ENCODE data around the gene MBNL2. TPM values are rescaled to one million over a fixed set of nuclear protein-coding genes. Genes with fewer than 3 reads are reported as not detected.

MBNL2 gene
- polyA plus RNA-seq, 4 donors, result 12.1 to 31.2 (median 13.2) TPM

DNA sequence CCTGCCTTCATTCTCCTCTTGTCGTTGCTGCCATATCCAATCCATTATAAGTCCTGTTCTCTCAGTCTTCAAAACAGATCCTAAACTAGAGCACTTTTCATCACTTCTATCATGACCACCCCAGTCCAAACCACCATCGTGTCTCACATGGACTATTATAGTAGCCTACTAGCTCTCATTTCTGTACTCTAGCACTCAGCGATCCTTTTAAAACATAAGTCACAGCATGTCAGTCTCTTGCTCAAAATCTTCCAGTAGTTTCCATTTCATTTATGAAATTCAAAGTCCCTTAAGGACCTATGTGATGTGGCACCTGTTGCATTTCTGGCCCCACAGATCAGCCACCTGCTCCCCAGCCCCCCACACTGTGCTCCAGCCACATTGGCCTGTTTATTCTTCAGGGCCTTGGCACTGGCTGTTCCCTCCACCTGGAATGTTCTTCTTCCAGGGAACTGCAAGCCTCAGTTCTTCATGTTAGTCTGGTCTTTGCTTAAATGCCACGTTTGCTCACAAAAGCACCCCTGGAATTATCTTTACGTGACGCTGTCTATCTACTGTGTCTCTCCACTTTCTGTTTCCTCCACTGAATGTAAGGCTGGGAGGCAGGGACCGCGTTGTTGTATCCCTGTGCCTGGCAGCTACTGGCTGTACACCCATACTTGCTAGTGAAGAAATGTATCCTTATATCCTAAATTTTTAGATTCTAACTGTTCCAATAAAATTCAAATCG, 64.3 kb downstream of the MBNL2 start:
- 83 to 90% (median 89%) methylated on average over 9 of the region's 9 CpGs for WGBS, 3 donors
- Histone ChIP-seq H3K4me3 (ENCODE audit: low read depth in 1 of 3, low read length in 3 of 3) (no peak overlapping the region), H3K27ac (ENCODE audit: low read depth in 1 of 3, low read length in 2 of 3) (no peak overlapping the region), H3K36me3 (ENCODE audit: control insufficient read depth in 3 of 3, insufficient read depth in 2 of 3, low read depth in 1 of 3, low read length in 3 of 3) (peaks cover 0 to 4% (median 0%) of the 10 kb centered on the region in 3 donors), H3K27me3 (ENCODE audit: control insufficient read depth in 3 of 3, insufficient read depth in 3 of 3, low read length in 3 of 3) (no peaks in the 10 kb centered on the region), H3K9me3 (ENCODE audit: control insufficient read depth in 2 of 2, insufficient read depth in 1 of 2, low read depth in 1 of 2, low read length in 1 of 2) (no peaks in the 10 kb centered on the region), H3K4me1 (ENCODE audit: control insufficient read depth in 3 of 3, insufficient read depth in 2 of 3, low read depth in 1 of 3, low read length in 2 of 3) (peaks cover 0 to 5% (median 0%) of the 10 kb centered on the region in 3 donors)
- DNase-seq (no peak), FAIRE-seq (no peak)

DNA sequence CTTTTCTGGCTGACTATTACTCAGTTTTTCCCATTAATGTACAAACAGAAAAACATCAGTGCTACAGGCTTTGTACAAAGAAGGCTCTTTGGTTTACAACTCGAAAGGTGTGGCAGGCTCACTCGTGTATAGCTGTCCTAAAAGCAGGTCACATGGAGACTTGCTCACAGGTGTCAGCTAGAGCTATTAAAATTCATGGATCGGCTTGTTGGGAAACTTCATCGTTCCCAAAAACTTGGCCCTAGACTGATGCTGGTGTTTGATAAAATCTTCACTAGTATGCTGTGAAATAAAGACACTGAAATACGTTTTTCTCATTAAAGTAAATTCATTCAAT, 64.9 kb downstream of the MBNL2 start:
- H3K27me3 ChIP-seq (ENCODE audit: control insufficient read depth in 3 of 3, insufficient read depth in 3 of 3, low read length in 3 of 3), result no peaks in the 10 kb centered on the region
- DNase-seq (no peak), FAIRE-seq (no peak)
- no peak overlapping the region for H3K4me3 ChIP-seq (ENCODE audit: low read depth in 1 of 3, low read length in 3 of 3)
- H3K4me1 ChIP-seq (ENCODE audit: control insufficient read depth in 3 of 3, insufficient read depth in 2 of 3, low read depth in 1 of 3, low read length in 2 of 3), result peaks cover 0 to 5% (median 0%) of the 10 kb centered on the region in 3 donors
- no peak overlapping the region for H3K27ac ChIP-seq (ENCODE audit: low read depth in 1 of 3, low read length in 2 of 3)
- peaks cover 0 to 4% (median 0%) of the 10 kb centered on the region in 3 donors for H3K36me3 ChIP-seq (ENCODE audit: control insufficient read depth in 3 of 3, insufficient read depth in 2 of 3, low read depth in 1 of 3, low read length in 3 of 3)
- 70 to 80% (median 80%) methylated on average over 5 of the region's 5 CpGs for WGBS, 3 donors
- no peaks in the 10 kb centered on the region for H3K9me3 ChIP-seq (ENCODE audit: control insufficient read depth in 2 of 2, insufficient read depth in 1 of 2, low read depth in 1 of 2, low read length in 1 of 2)

DNA sequence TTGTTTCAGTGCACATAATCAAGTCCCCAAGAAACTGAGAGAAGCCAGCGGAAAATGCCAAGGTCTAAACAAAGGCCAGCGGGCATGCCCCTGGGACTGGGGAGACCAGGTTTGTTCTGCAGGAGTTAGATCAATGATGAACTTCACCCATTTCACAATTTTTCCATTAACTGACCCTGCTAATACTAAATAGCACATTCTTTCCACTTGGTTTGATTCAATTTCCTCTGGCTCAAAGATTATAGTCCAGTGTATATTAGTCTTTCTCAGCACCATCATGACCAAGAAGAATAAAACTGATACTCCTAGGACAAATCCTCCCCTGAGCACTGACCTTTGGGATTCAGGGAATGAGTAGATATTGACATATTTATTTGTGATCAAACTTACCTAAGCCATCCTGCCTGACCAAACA, 66.4 kb downstream of the MBNL2 start:
- FAIRE-seq, result no peak
- no peaks in the 10 kb centered on the region for H3K27me3 ChIP-seq (ENCODE audit: control insufficient read depth in 3 of 3, insufficient read depth in 3 of 3, low read length in 3 of 3)
- no peaks in the 10 kb centered on the region for H3K9me3 ChIP-seq (ENCODE audit: control insufficient read depth in 2 of 2, insufficient read depth in 1 of 2, low read depth in 1 of 2, low read length in 1 of 2)
- H3K4me3 ChIP-seq (ENCODE audit: low read depth in 1 of 3, low read length in 3 of 3), result no peak overlapping the region
- no peak for DNase-seq
- peaks cover 0 to 4% (median 0%) of the 10 kb centered on the region in 3 donors for H3K36me3 ChIP-seq (ENCODE audit: control insufficient read depth in 3 of 3, insufficient read depth in 2 of 3, low read depth in 1 of 3, low read length in 3 of 3)
- H3K27ac ChIP-seq (ENCODE audit: low read depth in 1 of 3, low read length in 2 of 3), result no peak overlapping the region
- WGBS, 3 donors, result 97 to 100% (median 100%) methylated on average over 2 of the region's 2 CpGs
- peaks cover 0 to 5% (median 0%) of the 10 kb centered on the region in 3 donors for H3K4me1 ChIP-seq (ENCODE audit: control insufficient read depth in 3 of 3, insufficient read depth in 2 of 3, low read depth in 1 of 3, low read length in 2 of 3)

DNA sequence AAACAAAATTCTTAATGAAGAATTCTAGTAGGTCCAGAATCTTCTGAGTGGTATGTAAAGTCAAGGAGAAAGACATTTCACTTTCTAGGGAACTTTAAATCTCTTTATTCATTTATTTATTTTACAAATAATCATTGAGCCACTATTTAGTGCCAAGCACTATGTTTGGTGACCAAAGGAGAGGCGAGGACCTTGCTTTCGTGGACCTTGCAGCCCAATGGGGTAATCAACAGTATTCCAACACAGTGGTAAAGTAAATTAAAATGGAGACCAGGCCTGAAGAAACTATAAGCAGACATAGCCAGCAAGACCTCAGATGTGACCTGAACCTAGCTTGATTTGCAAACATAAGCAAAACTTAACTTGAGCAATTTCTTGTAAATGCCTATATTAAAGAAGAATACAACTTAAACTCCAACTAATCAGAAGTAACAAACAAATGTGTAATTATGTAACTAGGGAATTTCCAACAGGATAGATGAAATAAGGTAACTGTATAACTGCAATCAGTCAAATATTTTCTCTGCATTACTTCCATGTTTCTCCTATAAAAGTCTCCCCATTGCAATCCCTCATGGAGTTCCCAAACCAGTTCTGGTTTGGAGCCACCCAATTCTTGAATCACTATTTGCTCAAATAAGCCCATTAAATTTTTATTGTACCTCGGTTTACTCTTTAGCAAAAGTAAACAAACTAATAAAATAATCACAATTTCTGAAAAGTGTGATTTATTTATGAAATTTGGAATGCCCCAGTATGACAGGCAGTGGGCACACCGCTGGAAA, 67.6 kb downstream of the MBNL2 start:
- no peak overlapping the region for H3K4me3 ChIP-seq (ENCODE audit: low read depth in 1 of 3, low read length in 3 of 3)
- DNase-seq, result no peak
- H3K36me3 ChIP-seq (ENCODE audit: control insufficient read depth in 3 of 3, insufficient read depth in 2 of 3, low read depth in 1 of 3, low read length in 3 of 3), result peaks cover 0 to 4% (median 0%) of the 10 kb centered on the region in 3 donors
- 80 to 93% (median 87%) methylated on average over 4 of the region's 4 CpGs for WGBS, 3 donors
- no peaks in the 10 kb centered on the region for H3K9me3 ChIP-seq (ENCODE audit: control insufficient read depth in 2 of 2, insufficient read depth in 1 of 2, low read depth in 1 of 2, low read length in 1 of 2)
- no peak for FAIRE-seq
- H3K4me1 ChIP-seq (ENCODE audit: control insufficient read depth in 3 of 3, insufficient read depth in 2 of 3, low read depth in 1 of 3, low read length in 2 of 3), result peaks cover 0 to 5% (median 0%) of the 10 kb centered on the region in 3 donors
- no peaks in the 10 kb centered on the region for H3K27me3 ChIP-seq (ENCODE audit: control insufficient read depth in 3 of 3, insufficient read depth in 3 of 3, low read length in 3 of 3)
- H3K27ac ChIP-seq (ENCODE audit: low read depth in 1 of 3, low read length in 2 of 3), result no peak overlapping the region

DNA sequence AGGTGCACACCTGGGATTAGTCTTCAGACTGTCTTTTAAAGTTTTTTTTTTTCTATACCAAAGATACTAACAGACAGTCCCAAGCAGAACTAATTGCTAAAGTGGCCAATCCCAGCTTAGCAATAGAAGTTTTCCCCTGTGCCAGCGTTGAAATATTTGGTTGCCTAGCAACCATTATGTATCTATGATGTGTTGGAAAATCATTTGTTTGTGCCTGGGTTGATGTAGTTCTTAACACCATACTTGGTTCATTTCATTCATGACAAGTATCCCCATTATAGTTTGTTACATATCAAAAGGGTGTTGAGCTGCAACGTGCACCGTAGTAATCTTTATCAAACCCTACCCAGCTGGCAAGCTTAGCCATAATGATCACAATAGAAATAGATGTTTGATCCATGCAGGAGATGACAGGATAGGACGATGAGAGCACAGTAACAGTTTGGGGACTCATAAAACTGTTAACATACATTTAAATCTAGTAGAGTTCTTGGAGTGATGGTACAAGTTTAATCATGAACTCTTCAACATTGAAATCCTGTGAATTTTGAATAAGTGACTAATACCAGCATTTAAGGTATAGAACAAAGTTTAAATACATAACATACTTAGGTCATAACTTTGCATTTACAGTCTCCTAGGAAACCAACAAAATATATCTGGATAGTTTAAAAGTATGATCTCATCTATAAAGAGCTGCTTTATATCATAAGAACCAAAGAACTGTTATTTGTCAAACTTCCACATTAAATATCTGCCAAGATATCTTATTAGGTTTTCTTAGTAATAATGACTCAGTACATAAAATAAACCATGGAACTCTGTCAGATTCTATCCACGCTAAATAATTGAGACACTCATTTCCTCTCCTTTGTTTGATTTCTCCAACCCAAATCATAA, 73.4 kb downstream of the MBNL2 start:
- H3K36me3 ChIP-seq (ENCODE audit: control insufficient read depth in 3 of 3, insufficient read depth in 2 of 3, low read depth in 1 of 3, low read length in 3 of 3), result no peaks in the 10 kb centered on the region
- no peak overlapping the region for H3K4me3 ChIP-seq (ENCODE audit: low read depth in 1 of 3, low read length in 3 of 3)
- no peaks in the 10 kb centered on the region for H3K9me3 ChIP-seq (ENCODE audit: control insufficient read depth in 2 of 2, insufficient read depth in 1 of 2, low read depth in 1 of 2, low read length in 1 of 2)
- 44 to 58% (median 54%) methylated on average over 5 of the region's 5 CpGs for WGBS, 3 donors
- H3K27me3 ChIP-seq (ENCODE audit: control insufficient read depth in 3 of 3, insufficient read depth in 3 of 3, low read length in 3 of 3), result no peaks in the 10 kb centered on the region
- peak overlapping the region in 1 of 3 donors; percentile 26 for H3K27ac ChIP-seq (ENCODE audit: low read depth in 1 of 3, low read length in 2 of 3)
- H3K4me1 ChIP-seq (ENCODE audit: control insufficient read depth in 3 of 3, insufficient read depth in 2 of 3, low read depth in 1 of 3, low read length in 2 of 3), result peaks cover 2 to 13% (median 7%) of the 10 kb centered on the region in 3 donors
- DNase-seq, result peak; percentile 6 to 22
- FAIRE-seq, result peak; percentile 53

DNA sequence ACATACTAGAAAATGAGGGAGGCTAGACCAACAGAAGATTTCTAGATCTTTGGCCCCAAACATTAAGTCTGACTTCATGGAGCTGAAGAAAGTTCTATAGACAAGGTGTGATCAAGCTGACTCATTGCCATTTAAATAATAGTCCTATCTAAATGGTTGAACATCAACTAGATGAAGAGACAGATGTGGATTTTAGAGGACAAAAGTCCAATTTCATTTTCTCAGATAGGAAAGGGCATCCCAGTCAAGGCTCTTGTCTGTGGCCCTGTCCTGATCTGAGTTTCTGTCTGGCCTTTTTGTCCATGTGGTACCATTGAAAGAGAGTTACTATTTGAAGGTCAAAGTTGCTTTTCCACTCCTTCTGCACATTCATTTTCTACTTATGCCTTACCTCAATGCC, 74.6 kb downstream of the MBNL2 start:
- Histone ChIP-seq H3K27ac (ENCODE audit: low read depth in 1 of 3, low read length in 2 of 3) (no peak overlapping the region), H3K36me3 (ENCODE audit: control insufficient read depth in 3 of 3, insufficient read depth in 2 of 3, low read depth in 1 of 3, low read length in 3 of 3) (no peaks in the 10 kb centered on the region), H3K27me3 (ENCODE audit: control insufficient read depth in 3 of 3, insufficient read depth in 3 of 3, low read length in 3 of 3) (no peaks in the 10 kb centered on the region), H3K9me3 (ENCODE audit: control insufficient read depth in 2 of 2, insufficient read depth in 1 of 2, low read depth in 1 of 2, low read length in 1 of 2) (no peaks in the 10 kb centered on the region), H3K4me1 (ENCODE audit: control insufficient read depth in 3 of 3, insufficient read depth in 2 of 3, low read depth in 1 of 3, low read length in 2 of 3) (peaks cover 2 to 13% (median 7%) of the 10 kb centered on the region in 3 donors), H3K4me3 (ENCODE audit: low read depth in 1 of 3, low read length in 3 of 3) (no peak overlapping the region)
- peak; percentile 40 to 67 for DNase-seq
- no peak for FAIRE-seq

DNA sequence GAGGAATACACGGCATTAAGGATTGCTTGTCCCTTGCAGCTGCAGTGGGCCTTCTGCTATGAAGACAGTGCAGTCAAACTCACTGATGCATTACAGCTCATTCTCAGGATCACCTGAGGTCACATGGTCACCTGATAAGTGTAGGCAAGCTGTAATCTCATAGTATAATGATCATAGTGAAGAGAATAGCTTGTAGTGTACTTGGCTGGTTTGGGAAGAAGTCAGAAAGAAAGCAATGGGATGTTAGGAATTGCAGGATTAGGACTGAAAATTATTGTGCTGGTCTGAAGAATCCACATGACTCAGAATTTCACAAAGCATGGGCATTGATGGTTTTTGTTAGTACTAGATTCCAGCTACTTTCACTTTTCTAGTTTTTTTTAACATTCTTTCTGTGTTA, 76.7 kb downstream of the MBNL2 start:
- H3K27ac ChIP-seq (ENCODE audit: low read depth in 1 of 3, low read length in 2 of 3), result no peak overlapping the region
- no peak for FAIRE-seq
- no peak overlapping the region for H3K4me3 ChIP-seq (ENCODE audit: low read depth in 1 of 3, low read length in 3 of 3)
- 93 to 100% (median 93%) methylated on average over 1 of the region's 1 CpG for WGBS, 3 donors
- no peaks in the 10 kb centered on the region for H3K27me3 ChIP-seq (ENCODE audit: control insufficient read depth in 3 of 3, insufficient read depth in 3 of 3, low read length in 3 of 3)
- peak; percentile 36 to 44 for DNase-seq
- H3K4me1 ChIP-seq (ENCODE audit: control insufficient read depth in 3 of 3, insufficient read depth in 2 of 3, low read depth in 1 of 3, low read length in 2 of 3), result peaks cover 2 to 13% (median 7%) of the 10 kb centered on the region in 3 donors
- H3K9me3 ChIP-seq (ENCODE audit: control insufficient read depth in 2 of 2, insufficient read depth in 1 of 2, low read depth in 1 of 2, low read length in 1 of 2), result no peaks in the 10 kb centered on the region
- no peaks in the 10 kb centered on the region for H3K36me3 ChIP-seq (ENCODE audit: control insufficient read depth in 3 of 3, insufficient read depth in 2 of 3, low read depth in 1 of 3, low read length in 3 of 3)

DNA sequence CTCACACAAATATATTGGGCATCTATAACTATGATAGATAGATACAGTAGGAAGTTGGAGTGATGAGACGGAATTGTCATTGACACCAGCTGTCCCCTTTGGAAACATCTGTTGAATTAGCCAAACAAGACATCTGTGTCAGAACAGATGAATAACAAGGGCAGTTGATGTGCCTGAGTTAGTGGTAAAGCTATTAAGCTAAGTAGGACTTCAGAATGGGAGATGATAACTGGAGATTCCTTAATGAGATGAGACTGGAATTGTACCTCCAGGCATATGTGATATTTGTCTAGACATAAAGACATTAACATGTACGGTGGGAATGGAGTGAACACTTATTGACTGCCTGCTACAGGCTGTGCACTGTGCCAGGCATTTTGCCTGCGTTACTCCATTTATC, 78.7 kb downstream of the MBNL2 start:
- H3K4me1 ChIP-seq (ENCODE audit: control insufficient read depth in 3 of 3, insufficient read depth in 2 of 3, low read depth in 1 of 3, low read length in 2 of 3), result peaks cover 2 to 13% (median 7%) of the 10 kb centered on the region in 3 donors
- H3K36me3 ChIP-seq (ENCODE audit: control insufficient read depth in 3 of 3, insufficient read depth in 2 of 3, low read depth in 1 of 3, low read length in 3 of 3), result no peaks in the 10 kb centered on the region
- DNase-seq (no peak), FAIRE-seq (no peak)
- H3K27me3 ChIP-seq (ENCODE audit: control insufficient read depth in 3 of 3, insufficient read depth in 3 of 3, low read length in 3 of 3), result no peaks in the 10 kb centered on the region
- no peak overlapping the region for H3K4me3 ChIP-seq (ENCODE audit: low read depth in 1 of 3, low read length in 3 of 3)
- WGBS, 3 donors, result 62 to 81% (median 76%) methylated on average over 3 of the region's 3 CpGs
- H3K9me3 ChIP-seq (ENCODE audit: control insufficient read depth in 2 of 2, insufficient read depth in 1 of 2, low read depth in 1 of 2, low read length in 1 of 2), result no peaks in the 10 kb centered on the region
- no peak overlapping the region for H3K27ac ChIP-seq (ENCODE audit: low read depth in 1 of 3, low read length in 2 of 3)
